ENCODE data around the gene MED9.

DNA sequence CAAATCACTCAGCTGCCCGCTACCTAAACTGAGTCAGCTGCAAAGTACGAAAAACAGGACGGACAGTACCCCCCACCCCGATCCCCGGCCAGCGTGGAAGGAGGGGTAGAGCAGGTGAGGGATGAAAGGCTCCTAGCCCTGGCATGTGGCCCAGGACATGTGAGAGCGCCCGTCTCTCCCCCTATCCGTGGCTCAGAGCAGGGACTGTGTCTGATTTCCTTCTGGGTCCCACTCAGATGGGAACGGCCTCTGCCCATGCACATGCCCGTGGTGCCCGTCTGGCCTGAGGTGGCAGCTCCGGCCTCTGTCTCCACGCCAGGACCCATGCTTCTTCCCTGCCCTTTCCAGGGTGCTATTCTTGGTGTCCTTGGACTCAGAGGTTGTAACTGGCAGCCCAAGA lies 49.6 kb downstream of the MED9 start:
- TF ChIP-seq FOXA1 (IDR thresholded peaks at IDR 0.05) (no peak), CTCF (IDR thresholded peaks at IDR 0.05; ENCODE audit: low read depth, low read length, missing input control) (no peak), JUND (IDR thresholded peaks at IDR 0.05) (no peak), EGR1 (IDR thresholded peaks at IDR 0.05; ENCODE audit: low read depth in 2 of 2) (no peak)
- TF ChIP-seq, protein P1, sequence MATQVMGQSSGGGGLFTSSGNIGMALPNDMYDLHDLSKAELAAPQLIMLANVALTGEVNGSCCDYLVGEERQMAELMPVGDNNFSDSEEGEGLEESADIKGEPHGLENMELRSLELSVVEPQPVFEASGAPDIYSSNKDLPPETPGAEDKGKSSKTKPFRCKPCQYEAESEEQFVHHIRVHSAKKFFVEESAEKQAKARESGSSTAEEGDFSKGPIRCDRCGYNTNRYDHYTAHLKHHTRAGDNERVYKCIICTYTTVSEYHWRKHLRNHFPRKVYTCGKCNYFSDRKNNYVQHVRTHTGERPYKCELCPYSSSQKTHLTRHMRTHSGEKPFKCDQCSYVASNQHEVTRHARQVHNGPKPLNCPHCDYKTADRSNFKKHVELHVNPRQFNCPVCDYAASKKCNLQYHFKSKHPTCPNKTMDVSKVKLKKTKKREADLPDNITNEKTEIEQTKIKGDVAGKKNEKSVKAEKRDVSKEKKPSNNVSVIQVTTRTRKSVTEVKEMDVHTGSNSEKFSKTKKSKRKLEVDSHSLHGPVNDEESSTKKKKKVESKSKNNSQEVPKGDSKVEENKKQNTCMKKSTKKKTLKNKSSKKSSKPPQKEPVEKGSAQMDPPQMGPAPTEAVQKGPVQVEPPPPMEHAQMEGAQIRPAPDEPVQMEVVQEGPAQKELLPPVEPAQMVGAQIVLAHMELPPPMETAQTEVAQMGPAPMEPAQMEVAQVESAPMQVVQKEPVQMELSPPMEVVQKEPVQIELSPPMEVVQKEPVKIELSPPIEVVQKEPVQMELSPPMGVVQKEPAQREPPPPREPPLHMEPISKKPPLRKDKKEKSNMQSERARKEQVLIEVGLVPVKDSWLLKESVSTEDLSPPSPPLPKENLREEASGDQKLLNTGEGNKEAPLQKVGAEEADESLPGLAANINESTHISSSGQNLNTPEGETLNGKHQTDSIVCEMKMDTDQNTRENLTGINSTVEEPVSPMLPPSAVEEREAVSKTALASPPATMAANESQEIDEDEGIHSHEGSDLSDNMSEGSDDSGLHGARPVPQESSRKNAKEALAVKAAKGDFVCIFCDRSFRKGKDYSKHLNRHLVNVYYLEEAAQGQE (IDR thresholded peaks at IDR 0.05): no peak

Data from liver (tissue), 3 donors.